Measurements from ENCODE around the gene TP63.

DNA sequence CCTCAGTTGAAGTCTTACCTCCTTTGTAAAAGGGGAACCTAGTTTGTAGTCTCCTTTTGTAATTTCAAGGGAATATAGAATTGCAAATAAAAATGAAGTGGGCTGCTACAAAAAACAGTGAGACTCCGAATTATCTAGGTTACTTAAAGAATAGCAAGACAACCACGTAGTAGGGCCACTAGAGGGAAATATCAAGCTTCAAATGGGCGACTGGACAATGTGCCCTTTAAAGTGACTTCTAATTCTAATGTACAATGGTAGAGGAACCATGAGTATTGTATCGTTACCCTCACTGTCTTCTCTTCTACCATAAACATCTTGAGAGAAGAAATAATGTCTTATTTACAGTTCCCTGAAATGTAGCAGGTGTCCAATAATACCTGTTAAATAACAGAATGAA is 56.3 kb downstream of the TP63 start:
- TF ChIP-seq POLR2A (IDR thresholded peaks at IDR 0.05; ENCODE audit: low read depth, low read length) (no peak), TAF1 (IDR thresholded peaks at IDR 0.05; ENCODE audit: borderline replicate concordance, low read depth, low read length) (no peak), POLR2AphosphoS5 (IDR thresholded peaks at IDR 0.05; ENCODE audit: low read depth, low read length) (no peak)
